Measurements from ENCODE around the gene PLCB3.
A peak's percentile ranks its signal among the peaks of the same experiment; 100 is the strongest.

The PLCB3 gene

GRCh38 chr11:64265176-64266160 lies 14.1 kb downstream of the PLCB3 start:
- no peak for DNase-seq (ENCODE audit: low read depth in 3 of 3)

- DNase-seq (ENCODE audit: low read depth in 3 of 3), result no peak
Observed at GRCh38 chr11:64266339-64266738, 15.0 kb downstream of the PLCB3 start.

- DNase-seq (ENCODE audit: low read depth in 3 of 3), result no peak
Observed at GRCh38 chr11:64267207-64267945, 16.0 kb downstream of the PLCB3 start.

- no peak for DNase-seq (ENCODE audit: low read depth in 3 of 3)
Observed at GRCh38 chr11:64268025-64268892, 16.9 kb downstream of the PLCB3 start.

GRCh38 chr11:64268893-64269539 lies 17.7 kb downstream of the PLCB3 start:
- DNase-seq (ENCODE audit: low read depth in 3 of 3), result no peak

GRCh38 chr11:64269540-64270220 lies 18.4 kb downstream of the PLCB3 start:
- DNase-seq (ENCODE audit: low read depth in 3 of 3), result peak; percentile 94 to 96 (median 95)

- no peak for DNase-seq (ENCODE audit: low read depth in 3 of 3)
Observed at GRCh38 chr11:64275031-64275800, 23.9 kb downstream of the PLCB3 start.

GRCh38 chr11:64275841-64276240 lies 24.5 kb downstream of the PLCB3 start:
- DNase-seq (ENCODE audit: low read depth in 3 of 3), result no peak

- DNase-seq (ENCODE audit: low read depth in 3 of 3), result no peak
Observed at GRCh38 chr11:64276653-64277431, 25.5 kb downstream of the PLCB3 start.

GRCh38 chr11:64278576-64279190 lies 27.4 kb downstream of the PLCB3 start:
- DNase-seq (ENCODE audit: low read depth in 3 of 3), result no peak

GRCh38 chr11:64281957-64282770 lies 30.8 kb downstream of the PLCB3 start:
- DNase-seq (ENCODE audit: low read depth in 3 of 3), result no peak

- DNase-seq (ENCODE audit: low read depth in 3 of 3), result no peak
Observed at GRCh38 chr11:64283092-64283491, 31.8 kb downstream of the PLCB3 start.

GRCh38 chr11:64284048-64284961 lies 33.0 kb downstream of the PLCB3 start, which contains the start of gene BAD:
TSS of gene BAD (minus strand) at chr11:64284665. CDS start at chr11:64284368, 297 bp downstream.
- DNase-seq (ENCODE audit: low read depth in 3 of 3), result peak; percentile 87 to 90 (median 87)

GRCh38 chr11:64284962-64285884 lies 33.9 kb downstream of the PLCB3 start, which contains the start of gene GPR137:
TSS of gene GPR137 (plus strand) at chr11:64285848. CDS start at chr11:64286525, 677 bp downstream.
- DNase-seq (ENCODE audit: low read depth in 3 of 3), result peak; percentile 74 to 87 (median 82)

Measured in stimulated activated CD4-positive, alpha-beta T cell treated with anti-CD3 and anti-CD28 coated beads, TNF-alpha, amount 100 ng/mL, for 48 hours (primary cell).